ENCODE data around the gene ERMAP. TPM values are rescaled to one million over a fixed set of nuclear protein-coding genes. Genes with fewer than 3 reads are reported as not detected.
A peak's percentile ranks its signal among the peaks of the same experiment; 100 is the strongest.

ERMAP gene
- total and polyA plus RNA-seq, 2 donors, result 5.0 to 5.7 TPM

GRCh38 chr1:42834803-42835202 is 17.9 kb downstream of the ERMAP start:
- Histone ChIP-seq H3K36me3 (ENCODE audit: control insufficient read depth in 2 of 2, insufficient read depth in 2 of 2, low read length in 1 of 2) (no peaks in the 10 kb centered on the region), H3K27ac (ENCODE audit: low read depth in 1 of 2, low read length in 1 of 2) (no peak overlapping the region), H3K27me3 (ENCODE audit: control insufficient read depth in 2 of 2, insufficient read depth in 1 of 2, low read length in 1 of 2) (no peaks in the 10 kb centered on the region), H3K4me3 (ENCODE audit: low read length in 2 of 2) (no peak overlapping the region), H3K4me1 (ENCODE audit: control insufficient read depth in 2 of 2, insufficient read depth in 2 of 2, low read length in 2 of 2) (no peaks in the 10 kb centered on the region), H3K9me3 (ENCODE audit: control insufficient read depth in 2 of 2, insufficient read depth in 1 of 2, low read length in 1 of 2) (no peaks in the 10 kb centered on the region)
- whole genome bisulfite sequencing, result 97% methylated on average over 5 of the region's 5 CpGs
- no peak for DNase-seq (ENCODE audit: low read depth in 6 of 9, low spot score in 9 of 9)

GRCh38 chr1:42835422-42835821 is 18.5 kb downstream of the ERMAP start:
- Histone ChIP-seq H3K27ac (ENCODE audit: low read depth in 1 of 2, low read length in 1 of 2) (no peak overlapping the region), H3K4me1 (ENCODE audit: control insufficient read depth in 2 of 2, insufficient read depth in 2 of 2, low read length in 2 of 2) (no peaks in the 10 kb centered on the region), H3K4me3 (ENCODE audit: low read length in 2 of 2) (no peak overlapping the region), H3K27me3 (ENCODE audit: control insufficient read depth in 2 of 2, insufficient read depth in 1 of 2, low read length in 1 of 2) (no peaks in the 10 kb centered on the region), H3K36me3 (ENCODE audit: control insufficient read depth in 2 of 2, insufficient read depth in 2 of 2, low read length in 1 of 2) (no peaks in the 10 kb centered on the region), H3K9me3 (ENCODE audit: control insufficient read depth in 2 of 2, insufficient read depth in 1 of 2, low read length in 1 of 2) (no peaks in the 10 kb centered on the region)
- no peak for DNase-seq (ENCODE audit: low read depth in 6 of 9, low spot score in 9 of 9)
- 99% methylated on average over 2 of the region's 2 CpGs for WGBS

- WGBS, result 78% methylated on average over 3 of the region's 3 CpGs
- Histone ChIP-seq H3K36me3 (ENCODE audit: control insufficient read depth in 2 of 2, insufficient read depth in 2 of 2, low read length in 1 of 2) (peaks cover 0 to 2% of the 10 kb centered on the region in 2 donors), H3K9me3 (ENCODE audit: control insufficient read depth in 2 of 2, insufficient read depth in 1 of 2, low read length in 1 of 2) (no peaks in the 10 kb centered on the region), H3K4me1 (ENCODE audit: control insufficient read depth in 2 of 2, insufficient read depth in 2 of 2, low read length in 2 of 2) (no peaks in the 10 kb centered on the region), H3K27me3 (ENCODE audit: control insufficient read depth in 2 of 2, insufficient read depth in 1 of 2, low read length in 1 of 2) (no peaks in the 10 kb centered on the region), H3K27ac (ENCODE audit: low read depth in 1 of 2, low read length in 1 of 2) (no peak overlapping the region), H3K4me3 (ENCODE audit: low read length in 2 of 2) (no peak overlapping the region)
- DNase-seq (ENCODE audit: low read depth in 6 of 9, low spot score in 9 of 9), result no peak
These were observed 20.8 kb downstream of the ERMAP start for GRCh38 chr1:42837709-42838108.

GRCh38 chr1:42838482-42839190 is 21.7 kb downstream of the ERMAP start:
- WGBS, result 92% methylated on average over 7 of the region's 7 CpGs
- Histone ChIP-seq H3K9me3 (ENCODE audit: control insufficient read depth in 2 of 2, insufficient read depth in 1 of 2, low read length in 1 of 2) (no peaks in the 10 kb centered on the region), H3K27me3 (ENCODE audit: control insufficient read depth in 2 of 2, insufficient read depth in 1 of 2, low read length in 1 of 2) (no peaks in the 10 kb centered on the region), H3K4me1 (ENCODE audit: control insufficient read depth in 2 of 2, insufficient read depth in 2 of 2, low read length in 2 of 2) (no peaks in the 10 kb centered on the region), H3K36me3 (ENCODE audit: control insufficient read depth in 2 of 2, insufficient read depth in 2 of 2, low read length in 1 of 2) (peaks cover 0 to 3% of the 10 kb centered on the region in 2 donors), H3K27ac (ENCODE audit: low read depth in 1 of 2, low read length in 1 of 2) (no peak overlapping the region), H3K4me3 (ENCODE audit: low read length in 2 of 2) (no peak overlapping the region)
- DNase-seq (ENCODE audit: low read depth in 6 of 9, low spot score in 9 of 9), result no peak

- Histone ChIP-seq H3K9me3 (ENCODE audit: control insufficient read depth in 2 of 2, insufficient read depth in 1 of 2, low read length in 1 of 2) (no peaks in the 10 kb centered on the region), H3K36me3 (ENCODE audit: control insufficient read depth in 2 of 2, insufficient read depth in 2 of 2, low read length in 1 of 2) (peaks cover 0 to 3% of the 10 kb centered on the region in 2 donors), H3K27ac (ENCODE audit: low read depth in 1 of 2, low read length in 1 of 2) (no peak overlapping the region), H3K4me1 (ENCODE audit: control insufficient read depth in 2 of 2, insufficient read depth in 2 of 2, low read length in 2 of 2) (peaks cover 5% of the 10 kb centered on the region in 2 donors), H3K4me3 (ENCODE audit: low read length in 2 of 2) (no peak overlapping the region), H3K27me3 (ENCODE audit: control insufficient read depth in 2 of 2, insufficient read depth in 1 of 2, low read length in 1 of 2) (no peaks in the 10 kb centered on the region)
- WGBS, result 94% methylated on average over 3 of the region's 3 CpGs
- no peak for DNase-seq (ENCODE audit: low read depth in 6 of 9, low spot score in 9 of 9)
These were observed 24.1 kb downstream of the ERMAP start for GRCh38 chr1:42841010-42841409.

GRCh38 chr1:42841440-42842147 is 24.7 kb downstream of the ERMAP start:
- peaks cover 6 to 7% of the 10 kb centered on the region in 2 donors for H3K4me1 ChIP-seq (ENCODE audit: control insufficient read depth in 2 of 2, insufficient read depth in 2 of 2, low read length in 2 of 2)
- no peak overlapping the region for H3K4me3 ChIP-seq (ENCODE audit: low read length in 2 of 2)
- H3K27ac ChIP-seq (ENCODE audit: low read depth in 1 of 2, low read length in 1 of 2), result no peak overlapping the region
- WGBS, result 97% methylated on average over 2 of the region's 2 CpGs
- no peaks in the 10 kb centered on the region for H3K27me3 ChIP-seq (ENCODE audit: control insufficient read depth in 2 of 2, insufficient read depth in 1 of 2, low read length in 1 of 2)
- no peaks in the 10 kb centered on the region for H3K9me3 ChIP-seq (ENCODE audit: control insufficient read depth in 2 of 2, insufficient read depth in 1 of 2, low read length in 1 of 2)
- H3K36me3 ChIP-seq (ENCODE audit: control insufficient read depth in 2 of 2, insufficient read depth in 2 of 2, low read length in 1 of 2), result peaks cover 0 to 3% of the 10 kb centered on the region in 2 donors
- no peak for DNase-seq (ENCODE audit: low read depth in 6 of 9, low spot score in 9 of 9)

- Histone ChIP-seq H3K27me3 (ENCODE audit: control insufficient read depth in 2 of 2, insufficient read depth in 1 of 2, low read length in 1 of 2) (no peaks in the 10 kb centered on the region), H3K4me1 (ENCODE audit: control insufficient read depth in 2 of 2, insufficient read depth in 2 of 2, low read length in 2 of 2) (peaks cover 18 to 21% of the 10 kb centered on the region in 2 donors), H3K27ac (ENCODE audit: low read depth in 1 of 2, low read length in 1 of 2) (no peak overlapping the region), H3K4me3 (ENCODE audit: low read length in 2 of 2) (no peak overlapping the region), H3K9me3 (ENCODE audit: control insufficient read depth in 2 of 2, insufficient read depth in 1 of 2, low read length in 1 of 2) (no peaks in the 10 kb centered on the region), H3K36me3 (ENCODE audit: control insufficient read depth in 2 of 2, insufficient read depth in 2 of 2, low read length in 1 of 2) (peaks cover 3 to 9% of the 10 kb centered on the region in 2 donors)
- WGBS, result 98% methylated on average over 4 of the region's 4 CpGs
- no peak for DNase-seq (ENCODE audit: low read depth in 6 of 9, low spot score in 9 of 9)
These were observed 27.7 kb downstream of the ERMAP start for GRCh38 chr1:42844592-42845140.

GRCh38 chr1:42845193-42845592 is 28.3 kb downstream of the ERMAP start:
- 85% methylated on average over 1 of the region's 1 CpG for WGBS
- H3K4me1 ChIP-seq (ENCODE audit: control insufficient read depth in 2 of 2, insufficient read depth in 2 of 2, low read length in 2 of 2), result peaks cover 18 to 21% of the 10 kb centered on the region in 2 donors
- H3K27me3 ChIP-seq (ENCODE audit: control insufficient read depth in 2 of 2, insufficient read depth in 1 of 2, low read length in 1 of 2), result no peaks in the 10 kb centered on the region
- H3K27ac ChIP-seq (ENCODE audit: low read depth in 1 of 2, low read length in 1 of 2), result no peak overlapping the region
- DNase-seq (ENCODE audit: low read depth in 6 of 9, low spot score in 9 of 9), result no peak
- no peak overlapping the region for H3K4me3 ChIP-seq (ENCODE audit: low read length in 2 of 2)
- peaks cover 4 to 14% of the 10 kb centered on the region in 2 donors for H3K36me3 ChIP-seq (ENCODE audit: control insufficient read depth in 2 of 2, insufficient read depth in 2 of 2, low read length in 1 of 2)
- no peaks in the 10 kb centered on the region for H3K9me3 ChIP-seq (ENCODE audit: control insufficient read depth in 2 of 2, insufficient read depth in 1 of 2, low read length in 1 of 2)

- Histone ChIP-seq H3K4me1 (ENCODE audit: control insufficient read depth in 2 of 2, insufficient read depth in 2 of 2, low read length in 2 of 2) (peaks cover 18 to 21% of the 10 kb centered on the region in 2 donors), H3K27ac (ENCODE audit: low read depth in 1 of 2, low read length in 1 of 2) (no peak overlapping the region), H3K4me3 (ENCODE audit: low read length in 2 of 2) (peak overlapping the region; percentile 68 to 87), H3K36me3 (ENCODE audit: control insufficient read depth in 2 of 2, insufficient read depth in 2 of 2, low read length in 1 of 2) (peaks cover 5 to 21% of the 10 kb centered on the region in 2 donors), H3K9me3 (ENCODE audit: control insufficient read depth in 2 of 2, insufficient read depth in 1 of 2, low read length in 1 of 2) (no peaks in the 10 kb centered on the region), H3K27me3 (ENCODE audit: control insufficient read depth in 2 of 2, insufficient read depth in 1 of 2, low read length in 1 of 2) (no peaks in the 10 kb centered on the region)
- peak in 1 of 9 donors; percentile 10 for DNase-seq (ENCODE audit: low read depth in 6 of 9, low spot score in 9 of 9)
- WGBS, result 14% methylated on average over 10 of the region's 10 CpGs
These were observed 28.9 kb downstream of the ERMAP start for GRCh38 chr1:42845866-42846256.

Data from thymus (tissue), 11 donors.